Endometrial microvascular endothelial cells (primary cell): ENCODE data around the gene STARD4. TPM values are rescaled to one million over a fixed set of nuclear protein-coding genes. Genes with fewer than 3 reads are reported as not detected.

Experiments used
- in situ Hi-C: cut with HindIII; loops from 2 replicates; pipeline ENCODE4 v1.10.0; 2017; ENCODE audit warnings: low sequenced_read_pairs, low pct_unique_long_range_greater_than_20kb; ENCODE audit errors: inconsistent ontology term
- total RNA-seq: library from RNA; depleted of rRNA; stranded (reverse); fragments of >200 nt; gene quantifications from one replicate; pipeline ENCODE4 v1.2.3, GENCODE V29; 2015; ENCODE audit errors: inconsistent ontology term

The STARD4 gene
- total RNA-seq, 1 donor from 2014 or later: 45.0 TPM

- in situ Hi-C loops: loop anchor here (25.0 kb wide), 1 partner anchor 229 kb away; the partner anchor contains the start of gene NREP
Measured at GRCh38 chr5:111532886-111533582, 20.7 kb upstream of the STARD4 start.

GRCh38 chr5:111530298-111530740, 18.0 kb upstream of the STARD4 start:
- in situ Hi-C loops: loop anchor here (25.0 kb wide), 1 partner anchor 232 kb away; the partner anchor contains the start of gene NREP

DNA sequence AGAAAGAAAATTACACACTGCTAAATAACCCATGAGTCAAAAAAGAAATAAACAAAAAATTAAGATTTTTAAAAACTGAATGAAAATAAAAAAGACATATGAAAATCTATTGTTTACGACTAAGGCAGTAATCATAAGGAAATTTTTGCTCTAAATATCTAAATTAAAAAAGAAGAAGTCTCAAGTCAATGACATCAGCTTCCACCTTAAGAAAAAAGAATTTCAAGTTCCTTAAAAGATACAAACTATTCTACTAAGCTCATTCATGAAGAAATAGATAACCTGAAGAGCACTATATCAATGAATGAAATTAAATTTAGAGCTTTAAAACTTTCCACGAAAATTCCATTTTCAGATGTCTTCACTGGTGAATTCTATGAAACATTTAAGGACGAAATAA, 15.7 kb upstream of the STARD4 start:
- in situ Hi-C loops: loop anchor here (25.0 kb wide), 1 partner anchor 234 kb away; the partner anchor contains the start of gene NREP

GRCh38 chr5:111520908-111521307, 8.6 kb upstream of the STARD4 start:
- in situ Hi-C loops: no loop called here

- in situ Hi-C loops: no loop called here
Measured at GRCh38 chr5:111518777-111519176, 6.4 kb upstream of the STARD4 start.

- in situ Hi-C loops: no loop called here
Measured at GRCh38 chr5:111517853-111518501, 5.6 kb upstream of the STARD4 start.

GRCh38 chr5:111514087-111514486, 1.8 kb upstream of the STARD4 start:
- in situ Hi-C loops: no loop called here

DNA sequence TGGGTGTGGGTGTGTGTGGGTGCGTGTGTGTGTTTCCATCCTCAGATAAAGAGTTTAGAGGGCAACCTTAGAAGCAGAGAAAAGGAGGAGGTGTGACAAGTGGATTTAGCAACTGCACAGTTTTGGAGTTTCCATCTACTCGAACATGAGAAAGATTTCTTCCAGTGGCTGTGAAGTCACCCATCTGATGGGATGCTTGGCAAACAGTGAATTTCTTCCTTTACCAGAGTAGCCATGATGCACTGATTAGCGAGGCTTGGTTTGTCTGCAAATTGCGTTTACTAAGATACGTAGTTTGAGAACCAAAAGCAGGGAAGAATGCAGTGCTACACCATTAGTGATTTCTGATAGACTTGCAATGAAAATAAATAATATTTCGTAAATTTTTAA, 791 bp upstream of the STARD4 start:
- in situ Hi-C loops: no loop called here

- in situ Hi-C loops: no loop called here
Measured at GRCh38 chr5:111511831-111512374, 432 bp downstream of the STARD4 start.

GRCh38 chr5:111511174-111511830, 1.0 kb downstream of the STARD4 start:
- in situ Hi-C loops: no loop called here

- in situ Hi-C loops: no loop called here
Measured at GRCh38 chr5:111509119-111509518, 3.2 kb downstream of the STARD4 start.

GRCh38 chr5:111507276-111507675, 5.1 kb downstream of the STARD4 start:
- in situ Hi-C loops: no loop called here

DNA sequence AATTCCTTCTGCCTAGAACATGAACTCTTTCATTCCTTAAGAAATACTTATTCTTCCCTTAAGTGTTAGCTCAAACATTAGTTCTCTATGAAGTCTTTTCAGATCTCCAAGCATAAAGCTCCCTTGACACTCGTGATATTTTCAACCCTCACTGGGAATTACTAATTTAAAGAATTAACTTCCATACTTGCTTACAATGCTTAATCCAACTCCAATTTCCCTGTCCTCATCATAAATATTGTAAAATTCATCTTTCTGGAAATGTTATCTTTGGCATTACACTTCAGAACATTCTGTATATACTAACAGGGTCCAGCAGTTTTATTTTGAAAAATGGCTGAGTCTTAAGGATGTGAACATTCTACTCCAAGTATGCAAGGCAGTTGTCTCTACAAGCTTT, 7.2 kb downstream of the STARD4 start:
- in situ Hi-C loops: no loop called here

DNA sequence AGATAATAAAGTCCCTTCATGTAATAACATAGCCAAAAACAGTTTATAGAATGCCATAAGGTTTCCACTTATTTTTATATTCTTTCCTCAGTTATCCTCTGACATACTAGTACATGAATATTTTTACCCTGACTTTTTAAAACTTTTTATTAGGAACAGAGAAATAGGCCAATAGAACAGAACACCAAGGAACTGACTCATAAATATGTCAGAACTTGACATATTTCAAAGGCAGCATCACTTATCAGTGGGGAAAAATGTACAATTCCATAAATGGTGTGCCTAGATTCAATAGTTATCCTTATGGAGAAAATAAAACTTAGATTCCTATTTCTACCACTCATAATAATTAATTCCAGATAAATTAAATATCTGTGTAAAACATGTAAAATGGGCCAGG, 9.4 kb downstream of the STARD4 start:
- in situ Hi-C loops: no loop called here

- in situ Hi-C loops: no loop called here
Measured at GRCh38 chr5:111498346-111498745, 14.0 kb downstream of the STARD4 start.

DNA sequence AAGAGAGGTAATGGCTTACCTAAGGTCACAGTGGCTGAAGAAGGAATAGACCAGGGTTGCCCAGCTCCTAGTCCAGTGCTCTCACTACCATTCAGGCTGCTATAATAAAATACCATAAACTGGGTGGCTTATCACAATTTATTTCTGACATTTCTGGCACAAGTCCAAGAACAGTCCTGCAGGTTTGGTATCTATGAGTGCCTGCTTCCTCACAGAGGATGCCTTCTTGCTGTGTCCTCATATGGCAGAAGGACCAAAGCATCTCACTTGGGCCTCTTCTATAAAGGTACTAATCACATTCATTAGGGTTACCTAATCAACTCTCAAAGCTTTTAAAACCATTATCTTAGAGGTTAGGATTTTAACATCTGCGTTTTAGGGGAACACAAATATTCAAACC, 17.2 kb downstream of the STARD4 start:
- in situ Hi-C loops: no loop called here

- in situ Hi-C loops: no loop called here
Measured at GRCh38 chr5:111494355-111494999, 17.9 kb downstream of the STARD4 start.

GRCh38 chr5:111493031-111493430, 19.3 kb downstream of the STARD4 start:
- in situ Hi-C loops: no loop called here

GRCh38 chr5:111488353-111488752, 24.0 kb downstream of the STARD4 start:
- in situ Hi-C loops: no loop called here
